Ovary (tissue), 3 donors: ENCODE data around the gene SLC37A1.

Source experiments
- CTCF ChIP-seq, 3 donors: fragments of 450-650 bp in 2 of 3; fragments of 200-600 bp in 1 of 3; IDR thresholded peaks; one replicate each; pipeline versions ENCODE4 v1.5.1 to v1.8.0; 2016 to 2022; ENCODE audit warnings: antibody characterized with exemption in 3 of 3, mild to moderate bottlenecking in 1 of 3
- POLR2A ChIP-seq: fragments of 450-650 bp; IDR thresholded peaks from one replicate; pipeline ENCODE4 v1.6.1; 2017; ENCODE audit warnings: antibody characterized with exemption, mild to moderate bottlenecking, moderate library complexity
- donor health status: DM: no; HTN: no; CAD: no.

- TF ChIP-seq CTCF (IDR thresholded peaks at IDR 0.05): no peak
- no peak for TF ChIP-seq POLR2A
These were observed 33.6 kb downstream of the SLC37A1 start for GRCh38 chr21:42547001-42547905.
